ACC112 (cell line): ENCODE data around the gene SYNJ1.
A peak's percentile ranks its signal among the peaks of the same experiment; 100 is the strongest.
"Not testable (repeated sequence)": the region's sequence is repeated elsewhere in the genome, so short reads cannot be mapped to it uniquely, and the experiment has no call there.

Experiments
- H2AFZ ChIP-seq: fragments of 200-600 bp; sonication (generic); one replicate; pipeline ENCODE4 v1.6.0; 2017; ENCODE audit warnings: antibody characterized with exemption, low read length; ENCODE audit not compliant: unreplicated experiment
- H3K27ac ChIP-seq: fragments of 200-600 bp; sonication (generic); 2 replicates; pipeline ENCODE4 v1.5.1; 2014; ENCODE audit warnings: low read depth, mild to moderate bottlenecking, antibody characterized with exemption, low read length, moderate library complexity
- H3K27me3 ChIP-seq: fragments of 200-600 bp; sonication (generic); 2 replicates; pipeline ENCODE4 v1.6.1; 2014; ENCODE audit warnings: mild to moderate bottlenecking, antibody characterized with exemption, low read length, moderate library complexity, mixed read lengths; ENCODE audit not compliant: insufficient read depth
- H3K36me3 ChIP-seq: fragments of 200-600 bp; sonication (generic); 2 replicates; pipeline ENCODE4 v1.6.1; 2016; ENCODE audit warnings: mild to moderate bottlenecking, antibody characterized with exemption, low read length, moderate library complexity, mixed read lengths; ENCODE audit not compliant: insufficient read depth
- H3K4me1 ChIP-seq: fragments of 200-600 bp; sonication (generic); one replicate; pipeline ENCODE4 v1.6.1; 2016; ENCODE audit warnings: low read length, mixed read lengths; ENCODE audit not compliant: insufficient read depth, unreplicated experiment, control insufficient read depth
- H3K4me3 ChIP-seq: fragments of 200-600 bp; sonication (generic); 2 replicates; pipeline ENCODE4 v1.5.1; 2014; ENCODE audit warnings: mild to moderate bottlenecking, low read depth, low read length
- H3K79me2 ChIP-seq: fragments of 200-600 bp; sonication (generic); one replicate; pipeline ENCODE4 v1.6.0; 2016; ENCODE audit warnings: low read length; ENCODE audit not compliant: control insufficient read depth, unreplicated experiment, insufficient read depth

The SYNJ1 gene

DNA sequence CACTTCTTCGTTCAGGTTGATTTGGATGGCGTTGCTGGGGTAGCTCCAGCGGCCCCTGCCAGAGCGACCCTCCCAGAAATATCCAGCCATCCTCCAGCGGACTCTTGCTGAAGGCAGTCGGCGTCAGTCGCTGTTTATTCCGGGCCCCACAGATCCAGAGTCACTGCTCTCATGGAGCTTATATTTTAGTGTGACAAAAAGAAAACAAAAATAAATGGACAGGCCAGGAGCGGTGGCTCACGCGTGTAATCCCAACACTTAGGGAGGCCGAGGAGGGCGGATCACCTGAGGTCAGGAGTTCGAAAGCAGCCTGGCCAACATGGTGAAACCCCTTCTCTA lies 114.8 kb downstream of the SYNJ1 start:
- no peaks in the 10 kb centered on the region for H3K27me3 ChIP-seq
- H3K27ac ChIP-seq = peak overlapping the region; percentile 95
- H3K36me3 ChIP-seq = 0 out of 2 replicates have a peak, but pooled peaks cover 3% of the 10 kb centered on the region
- H3K4me1 ChIP-seq = peaks cover 7% of the 10 kb centered on the region
- H2AFZ ChIP-seq = peak overlapping the region; percentile 92
- H3K4me3 ChIP-seq = peak overlapping the region; percentile 90
- H3K79me2 ChIP-seq = peaks cover 20% of the 10 kb centered on the region

DNA sequence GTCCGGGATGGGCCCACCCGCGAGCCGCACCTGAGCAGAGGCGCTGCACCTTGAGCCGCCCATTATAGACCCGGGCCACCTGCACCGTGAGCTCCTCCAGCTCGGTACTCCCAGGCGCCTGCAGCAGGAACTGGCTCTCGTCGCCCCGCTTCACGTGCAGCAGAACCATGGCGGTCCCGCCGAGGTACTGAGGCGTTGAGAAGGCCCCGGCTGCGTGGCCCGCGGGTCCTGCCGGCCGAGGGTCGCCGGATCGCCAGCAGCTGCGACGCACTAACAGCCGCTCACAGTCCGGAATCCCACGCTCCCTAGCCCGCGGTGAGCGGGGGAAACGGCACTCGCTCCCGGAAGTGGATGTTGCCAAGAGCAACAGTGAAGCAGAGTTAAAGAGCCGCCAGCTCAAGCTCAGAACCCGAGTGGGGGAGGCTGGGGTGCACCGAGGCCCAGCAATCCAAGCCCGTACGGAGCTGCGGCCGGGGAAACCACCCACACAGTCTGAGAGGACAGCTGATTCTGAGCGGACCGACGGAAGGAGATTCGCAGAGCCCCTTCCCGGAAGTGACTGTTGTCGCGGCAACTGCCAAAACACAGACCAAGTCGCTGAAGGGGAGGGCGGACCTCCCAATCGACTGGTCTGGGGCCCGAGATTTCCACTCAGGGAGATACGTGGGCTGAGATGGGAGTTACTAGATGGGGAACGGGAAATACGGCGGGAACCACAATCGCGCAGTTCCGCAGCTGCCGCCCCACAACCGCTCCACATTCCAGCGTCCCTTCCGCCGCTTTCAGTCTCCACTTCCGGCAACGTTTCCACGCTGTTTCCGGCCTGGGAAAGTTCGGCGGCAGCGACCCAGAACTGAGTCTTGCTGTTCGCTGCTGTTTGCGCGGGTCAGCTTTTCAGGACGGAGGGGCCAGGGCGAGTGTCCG lies 115.5 kb downstream of the SYNJ1 start, which contains the start of gene CFAP298:
Gene CFAP298, minus strand, starts transcription at position 303 of the 924 bp plus-strand sequence. Its CDS starts 134 bp downstream, at position 169.
- 0 out of 2 replicates have a peak, but pooled peaks cover 3% of the 10 kb centered on the region for H3K36me3 ChIP-seq
- peaks cover 7% of the 10 kb centered on the region for H3K4me1 ChIP-seq
- H3K27me3 ChIP-seq = no peaks in the 10 kb centered on the region
- H3K27ac ChIP-seq = peak within 1 kb of the TSS; percentile 95
- peaks cover 20% of the 10 kb centered on the region for H3K79me2 ChIP-seq
- H3K4me3 ChIP-seq = peak within 1 kb of the TSS; percentile 90
- H2AFZ ChIP-seq = peak within 1 kb of the TSS; percentile 92

DNA sequence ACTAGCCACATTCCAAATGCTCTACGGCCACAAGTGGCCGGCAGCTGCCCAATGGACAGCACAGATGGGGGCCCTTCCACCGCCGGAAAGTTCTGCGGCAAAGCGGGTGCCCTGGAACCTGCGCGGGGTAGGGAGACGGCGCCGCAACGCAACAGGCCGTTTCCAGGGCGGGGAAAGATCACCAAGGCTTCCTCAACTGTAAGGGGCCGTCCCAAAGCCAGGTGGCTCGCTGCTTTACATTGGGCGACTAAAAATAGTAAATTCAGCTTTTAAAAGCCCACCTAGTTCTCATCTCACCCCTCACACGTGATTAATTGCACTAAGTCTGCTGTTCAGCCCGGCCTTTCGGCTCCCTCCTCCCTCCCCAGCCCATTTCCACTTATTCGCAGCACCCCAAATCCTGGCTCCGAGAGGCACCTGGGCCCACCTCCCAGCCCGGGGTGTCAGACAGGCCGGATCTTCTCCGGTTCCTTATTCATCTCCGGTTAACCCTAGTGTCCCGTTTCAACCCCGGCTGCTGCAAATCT lies 116.3 kb downstream of the SYNJ1 start:
- H3K27ac ChIP-seq = peak overlapping the region; percentile 95
- H3K79me2 ChIP-seq = peaks cover 20% of the 10 kb centered on the region
- H3K4me3 ChIP-seq = peak overlapping the region; percentile 90
- peaks cover 8% of the 10 kb centered on the region; the same call in 1 of the 2 replicates for H3K36me3 ChIP-seq
- peaks cover 7% of the 10 kb centered on the region for H3K4me1 ChIP-seq
- no peaks in the 10 kb centered on the region for H3K27me3 ChIP-seq
- H2AFZ ChIP-seq = peak overlapping the region; percentile 52

GRCh38 chr21:32610940-32611339 lies 116.9 kb downstream of the SYNJ1 start:
- H3K36me3 ChIP-seq, H3K27me3 ChIP-seq, H2AFZ ChIP-seq, H3K4me1 ChIP-seq, H3K27ac ChIP-seq: not testable (repeated sequence)
- H3K4me3 ChIP-seq = peak overlapping the region; percentile 65
- peaks cover 20% of the 10 kb centered on the region for H3K79me2 ChIP-seq

DNA sequence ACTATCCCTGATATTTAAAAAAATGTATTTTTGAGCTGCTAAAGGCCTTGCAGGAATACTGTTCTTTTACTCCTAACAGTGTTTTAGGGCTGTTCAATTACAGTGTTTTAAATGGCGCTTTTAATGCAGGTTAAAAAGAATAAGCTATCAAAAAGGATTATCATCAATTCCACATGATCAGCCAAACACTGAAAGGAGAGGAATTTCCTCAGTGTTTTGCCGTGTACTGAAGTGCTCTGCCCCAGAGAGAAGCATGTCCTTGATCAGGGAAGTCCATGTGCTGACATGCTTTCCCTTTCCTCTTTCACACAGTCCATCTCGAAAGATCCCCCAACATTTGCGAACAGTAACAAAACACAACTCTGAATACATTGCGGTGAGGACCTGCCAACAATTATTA lies 119.0 kb downstream of the SYNJ1 start:
- Histone ChIP-seq H3K4me1 (peaks cover 7% of the 10 kb centered on the region), H2AFZ (no peak overlapping the region), H3K27me3 (no peaks in the 10 kb centered on the region), H3K79me2 (peaks cover 20% of the 10 kb centered on the region), H3K36me3 (peaks cover 8% of the 10 kb centered on the region; the same call in 1 of the 2 replicates), H3K4me3 (no peak overlapping the region), H3K27ac (no peak overlapping the region)

DNA sequence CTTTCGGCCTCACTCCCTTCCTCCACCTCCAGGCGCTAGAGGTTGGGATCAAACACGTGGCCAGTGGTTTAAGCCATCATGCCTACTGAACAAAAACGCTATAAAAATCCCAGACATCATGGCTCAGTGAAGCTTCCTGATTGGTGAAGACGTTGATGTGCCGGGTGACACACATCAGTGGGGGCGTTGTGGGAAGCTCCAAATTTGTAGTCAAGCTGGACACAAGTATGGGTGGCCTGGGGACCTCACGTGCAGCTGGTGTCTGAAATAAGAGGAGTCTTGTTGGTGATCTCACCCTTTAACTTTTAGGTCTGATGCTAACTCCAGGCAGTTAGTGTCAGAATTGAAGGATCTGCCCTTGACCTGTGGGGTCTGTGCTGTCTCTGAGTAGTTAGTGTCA lies 122.3 kb downstream of the SYNJ1 start:
- no peak overlapping the region for H3K4me3 ChIP-seq
- peaks cover 9% of the 10 kb centered on the region for H3K79me2 ChIP-seq
- H2AFZ ChIP-seq = no peak overlapping the region
- H3K36me3 ChIP-seq = peaks cover 8% of the 10 kb centered on the region; the same call in 1 of the 2 replicates
- H3K27me3 ChIP-seq = no peaks in the 10 kb centered on the region
- H3K4me1 ChIP-seq = peaks cover 2% of the 10 kb centered on the region
- no peak overlapping the region for H3K27ac ChIP-seq

GRCh38 chr21:32604464-32604863 lies 123.3 kb downstream of the SYNJ1 start:
- H3K27me3 ChIP-seq = no peaks in the 10 kb centered on the region
- no peaks in the 10 kb centered on the region for H3K79me2 ChIP-seq
- H3K36me3 ChIP-seq = peaks cover 8% of the 10 kb centered on the region; the same call in 1 of the 2 replicates
- H2AFZ ChIP-seq = no peak overlapping the region
- no peak overlapping the region for H3K4me3 ChIP-seq
- no peak overlapping the region for H3K27ac ChIP-seq
- no peaks in the 10 kb centered on the region for H3K4me1 ChIP-seq

GRCh38 chr21:32603131-32603530 lies 124.7 kb downstream of the SYNJ1 start:
- Histone ChIP-seq H3K4me1 (no peaks in the 10 kb centered on the region), H3K79me2 (no peaks in the 10 kb centered on the region), H3K27ac (no peak overlapping the region), H3K27me3 (no peaks in the 10 kb centered on the region), H3K4me3 (no peak overlapping the region), H2AFZ (no peak overlapping the region), H3K36me3 (peaks cover 5% of the 10 kb centered on the region; the same call in 1 of the 2 replicates)

GRCh38 chr21:32602099-32602498 lies 125.7 kb downstream of the SYNJ1 start:
- Histone ChIP-seq H3K79me2 (no peaks in the 10 kb centered on the region), H2AFZ (no peak overlapping the region), H3K36me3 (peaks cover 5% of the 10 kb centered on the region; the same call in 1 of the 2 replicates)

GRCh38 chr21:32599526-32599925 lies 128.3 kb downstream of the SYNJ1 start:
- H2AFZ ChIP-seq = no peak overlapping the region
- peaks cover 10% of the 10 kb centered on the region for H3K4me1 ChIP-seq
- no peaks in the 10 kb centered on the region for H3K36me3 ChIP-seq
- H3K27me3 ChIP-seq = no peaks in the 10 kb centered on the region
- no peak overlapping the region for H3K4me3 ChIP-seq
- no peak overlapping the region for H3K27ac ChIP-seq
- no peaks in the 10 kb centered on the region for H3K79me2 ChIP-seq

More at GRCh38 chr21:32602099-32602498, 125.7 kb downstream of the SYNJ1 start:
- H3K27me3 ChIP-seq = no peaks in the 10 kb centered on the region
- H3K4me3 ChIP-seq = no peak overlapping the region
- H3K27ac ChIP-seq = no peak overlapping the region
- H3K4me1 ChIP-seq = peaks cover 5% of the 10 kb centered on the region
